Adrenal gland (tissue), 12 donors: ENCODE data around the gene SH2B2. TPM values are rescaled to one million over a fixed set of nuclear protein-coding genes. Genes with fewer than 3 reads are reported as not detected.
"Not testable (repeated sequence)": the region's sequence is repeated elsewhere in the genome, so short reads cannot be mapped to it uniquely, and the experiment has no call there.

Source experiments
- DNase-seq, 7 donors: peaks; one replicate each; pipeline ENCODE4 v3.0.0-alpha.2; 2019 to 2020
- H3K27ac ChIP-seq, 5 donors: fragments of 200-600 bp; sonication (generic) in 4 of 5; 1 replicate in 3 of 5; 2 replicates in 2 of 5; pipeline versions ENCODE4 v1.5.1 to v1.8.0; 2016 to 2020; ENCODE audit warnings: mild to moderate bottlenecking in 1 of 5
- H3K27me3 ChIP-seq: fragments of 200-600 bp; 2 replicates; pipeline ENCODE4 v1.8.0; 2021
- H3K36me3 ChIP-seq, 2 donors: fragments of 200-600 bp; replicated peaks in 1 of 2; 1 replicate in 1 of 2; 2 replicates in 1 of 2; pipeline versions ENCODE4 v1.5.1 to v1.8.0; 2018 to 2022
- H3K4me1 ChIP-seq, 2 donors: fragments of 200-600 bp; replicated peaks in 1 of 2; 1 replicate in 1 of 2; 2 replicates in 1 of 2; pipeline versions ENCODE4 v1.5.1 to v1.8.0; 2018 to 2021
- H3K4me3 ChIP-seq, 4 donors: fragments of 200-600 bp; sonication (generic) in 3 of 4; one replicate each; pipeline ENCODE4 v1.5.1; 2016 to 2018
- H3K9me3 ChIP-seq, 3 donors: fragments of 200-600 bp; sonication (generic) in 1 of 3; replicated peaks in 1 of 3; 1 replicate in 2 of 3; 2 replicates in 1 of 3; pipeline versions ENCODE4 v1.5.1 to v1.8.0; 2016 to 2021
- POLR2A ChIP-seq, 2 donors: fragments of 450-650 bp; IDR thresholded peaks; one replicate each; pipeline ENCODE4 v1.6.1; 2017; ENCODE audit warnings: antibody characterized with exemption in 2 of 2, mild to moderate bottlenecking in 2 of 2, moderate library complexity in 1 of 2
- WGBS, 4 donors: extraction: QIAGEN DNeasy Blood & Tissue Kit in 2 of 4; methylation state at CpG; one replicate each; pipeline versions ENCODE4 v1.1.5 to v1.1.7; 2013 to 2017; 5-methylcytosine and 5-hydroxymethylcytosine counted together
- intact Hi-C, 2 donors: fragments of 100-400 bp; cut with DNase I; formaldehyde crosslinking; loops; one replicate each; pipeline versions ENCODE4 v1.14.1 to v1.15.0; 2022 to 2023
- polyA plus RNA-seq, 3 donors: library from polyadenylated mRNA; stranded (reverse); fragments of 200-250 nt in 2 of 3; fragments of 350-450 nt in 1 of 3; fragmentation: Illumina TruSeq in 1 of 3; extraction: RNeasy Lipid Tissue Mini Kit (QIAGEN cat#74804) in 1 of 3; gene quantifications; one replicate each; pipeline ENCODE4 v1.2.3, GENCODE V29; 2013 to 2014
- total RNA-seq, 9 donors: library from RNA; depleted of rRNA in 4 of 9; stranded (reverse); fragments of >200 nt in 4 of 9; fragments of 120-200 nt in 1 of 9; fragmentation: NEBNext Ultra II Directional in 1 of 9; extraction: Animal tissue kit (Norgen Biotek cat#: 25700) in 1 of 9; gene quantifications; one replicate each; pipeline versions ENCODE4 v1.1.0 to v1.2.4, GENCODE V29; 2013 to 2023
- TF ChIP-seq, protein P1 (sequence below), 6 experiments: fragments of 450-650 bp in 4 of 6; fragments of 200-600 bp in 2 of 6; sonication (generic) in 1 of 6; IDR thresholded peaks; 1 replicate in 5 of 6; 2 replicates in 1 of 6; pipeline versions ENCODE4 v1.5.1 to v1.8.0; 2016 to 2021; ENCODE audit warnings: antibody characterized with exemption in 6 of 6, mild to moderate bottlenecking in 2 of 6, moderate library complexity in 1 of 6
- donor health status: healthy with polysubstance abuse.
- donor health status: Bipolar disorder and iron deficiency.
- donor health status: DM: yes; HTN: yes; CAD: no.
- donor health status: DM: no; HTN: no; CAD: no.
- donor health status: DM: no; HTN: no; CAD: no.
- donor health status: DM: yes; HTN: yes; CAD: no.

SH2B2 gene
- total and polyA plus RNA-seq, 12 donors: 0.55 to 22.8 (median 5.0) TPM

DNA sequence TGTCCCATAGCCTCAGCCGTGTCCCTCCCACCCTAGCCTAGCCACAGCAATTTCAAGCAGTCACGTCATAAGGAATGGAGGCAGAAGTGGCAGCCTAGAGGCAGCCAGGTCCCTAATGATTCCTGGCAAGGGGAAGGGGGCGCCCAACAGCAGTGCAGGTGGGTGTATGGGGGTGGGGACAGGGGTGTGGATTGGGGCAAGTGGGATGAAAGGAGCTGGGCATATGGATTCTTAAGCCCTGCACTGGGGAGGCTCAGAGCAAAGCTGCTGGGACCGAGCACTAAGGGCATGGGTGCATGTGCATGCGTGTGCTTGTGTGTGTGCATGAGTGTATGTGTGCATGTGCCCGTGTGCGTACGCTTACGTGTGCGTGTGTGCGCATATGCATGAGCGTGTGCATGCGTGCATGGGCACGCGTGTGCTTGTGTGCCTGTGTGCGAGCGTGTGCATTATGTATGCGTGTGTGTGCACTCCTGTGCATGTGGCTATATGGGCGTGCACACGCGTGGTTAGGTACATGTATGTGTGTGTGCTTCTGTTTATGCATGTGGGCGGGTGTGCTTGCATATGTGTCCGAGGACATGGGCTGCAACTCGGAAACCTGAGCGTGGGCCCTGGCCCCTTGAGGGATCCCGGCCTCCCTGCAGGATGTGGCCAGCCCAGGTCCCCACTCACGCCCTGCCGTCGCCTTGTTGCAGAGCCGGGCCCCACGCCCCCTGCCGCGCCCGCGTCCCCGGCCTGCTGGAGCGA, 34.1 kb downstream of the SH2B2 start:
- WGBS, 4 donors: 77 to 93% (median 85%) methylated on average over 23 to 37 of the region's 37 CpGs
- Histone ChIP-seq H3K36me3 (no peaks in the 10 kb centered on the region), H3K9me3 (no peaks in the 10 kb centered on the region), H3K27ac (no peak overlapping the region), H3K4me1 (peaks cover 0 to 5% of the 10 kb centered on the region in 2 donors), H3K4me3 (no peak overlapping the region), H3K27me3 (no peaks in the 10 kb centered on the region)
- intact Hi-C loops: no loop called here
- no peak for DNase-seq
- TF ChIP-seq, protein P1, sequence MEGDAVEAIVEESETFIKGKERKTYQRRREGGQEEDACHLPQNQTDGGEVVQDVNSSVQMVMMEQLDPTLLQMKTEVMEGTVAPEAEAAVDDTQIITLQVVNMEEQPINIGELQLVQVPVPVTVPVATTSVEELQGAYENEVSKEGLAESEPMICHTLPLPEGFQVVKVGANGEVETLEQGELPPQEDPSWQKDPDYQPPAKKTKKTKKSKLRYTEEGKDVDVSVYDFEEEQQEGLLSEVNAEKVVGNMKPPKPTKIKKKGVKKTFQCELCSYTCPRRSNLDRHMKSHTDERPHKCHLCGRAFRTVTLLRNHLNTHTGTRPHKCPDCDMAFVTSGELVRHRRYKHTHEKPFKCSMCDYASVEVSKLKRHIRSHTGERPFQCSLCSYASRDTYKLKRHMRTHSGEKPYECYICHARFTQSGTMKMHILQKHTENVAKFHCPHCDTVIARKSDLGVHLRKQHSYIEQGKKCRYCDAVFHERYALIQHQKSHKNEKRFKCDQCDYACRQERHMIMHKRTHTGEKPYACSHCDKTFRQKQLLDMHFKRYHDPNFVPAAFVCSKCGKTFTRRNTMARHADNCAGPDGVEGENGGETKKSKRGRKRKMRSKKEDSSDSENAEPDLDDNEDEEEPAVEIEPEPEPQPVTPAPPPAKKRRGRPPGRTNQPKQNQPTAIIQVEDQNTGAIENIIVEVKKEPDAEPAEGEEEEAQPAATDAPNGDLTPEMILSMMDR (IDR thresholded peaks at IDR 0.05): no peak
- no peak for TF ChIP-seq POLR2A (IDR thresholded peaks at IDR 0.05)

DNA sequence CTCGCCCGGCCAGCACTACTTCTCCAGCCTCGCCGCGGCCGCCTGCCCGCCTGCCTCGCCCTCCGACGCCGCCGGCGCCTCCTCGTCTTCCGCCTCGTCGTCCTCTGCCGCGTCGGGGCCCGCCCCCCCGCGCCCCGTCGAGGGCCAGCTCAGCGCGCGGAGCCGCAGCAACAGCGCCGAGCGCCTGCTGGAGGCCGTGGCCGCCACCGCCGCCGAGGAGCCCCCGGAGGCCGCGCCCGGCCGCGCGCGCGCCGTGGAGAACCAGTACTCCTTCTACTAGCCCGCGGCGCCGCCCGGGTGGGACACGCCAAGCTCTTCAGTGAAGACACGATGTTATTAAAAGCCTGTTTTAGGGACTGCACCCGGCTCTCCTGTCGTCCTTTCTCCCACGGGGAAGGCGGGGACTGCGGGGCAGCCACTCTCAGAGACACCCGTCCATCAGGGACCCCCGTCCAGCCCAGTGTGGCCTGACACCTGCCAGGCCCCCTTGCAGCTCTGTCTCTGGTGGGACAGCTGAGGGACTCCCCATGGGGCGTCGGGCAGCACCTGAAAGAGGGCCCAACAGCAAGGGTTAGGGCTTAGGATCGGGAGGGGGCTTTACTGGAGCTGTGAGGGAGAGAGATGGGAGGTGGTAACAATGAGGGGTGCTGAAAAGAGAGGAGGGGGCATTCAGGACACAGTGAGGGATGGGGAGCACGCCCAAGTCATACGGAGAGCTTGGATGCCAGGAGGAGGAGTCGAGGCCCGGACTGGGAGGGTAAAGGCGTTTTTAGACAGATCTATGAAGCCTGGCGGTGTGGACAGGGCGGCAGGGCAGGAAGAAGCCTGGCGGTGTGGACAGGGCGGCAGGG, 34.9 kb downstream of the SH2B2 start:
- TF ChIP-seq POLR2A (IDR thresholded peaks at IDR 0.05): no peak
- TF ChIP-seq, protein P1 (IDR thresholded peaks at IDR 0.05): peak in 1 of 6 experiments; percentile 5
- Histone ChIP-seq H3K27me3 (no peaks in the 10 kb centered on the region), H3K36me3 (no peaks in the 10 kb centered on the region), H3K4me1 (peaks cover 0 to 5% of the 10 kb centered on the region in 2 donors), H3K4me3 (no peak overlapping the region), H3K27ac (peak overlapping the region in 1 of 5 donors; percentile 61), H3K9me3 (no peaks in the 10 kb centered on the region)
- WGBS, 4 donors: 31 to 42% (median 36%) methylated on average over 42 to 73 of the region's 73 CpGs
- DNase-seq: peak in 1 of 7 donors; percentile 32
- intact Hi-C loops: no loop called here

DNA sequence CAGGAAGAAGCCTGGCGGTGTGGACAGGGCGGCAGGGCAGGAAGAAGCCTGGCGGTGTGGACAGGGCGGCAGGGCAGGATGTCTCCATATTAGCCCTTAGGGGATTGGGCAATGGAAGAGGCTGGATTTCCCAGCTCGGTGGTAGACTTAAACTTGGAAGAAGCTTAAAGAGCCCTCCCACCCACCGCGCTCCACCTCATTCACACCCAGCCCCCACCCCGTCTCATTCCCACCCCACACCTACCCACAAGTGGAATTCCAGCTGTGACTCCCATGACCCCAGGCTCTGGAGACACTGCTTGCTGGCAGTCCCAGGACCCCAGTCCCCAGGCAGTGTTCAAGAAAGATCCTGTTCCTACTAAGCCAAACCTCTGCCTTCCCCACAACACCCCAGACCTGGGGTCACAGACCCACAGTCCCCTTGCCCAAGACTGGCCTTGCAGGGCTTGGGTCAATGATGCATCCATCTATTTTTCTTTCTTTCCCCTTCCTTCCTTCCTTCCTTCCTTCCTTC, 35.6 kb downstream of the SH2B2 start:
- intact Hi-C loops: no loop called here
- Histone ChIP-seq H3K4me3 (no peak overlapping the region), H3K9me3 (no peaks in the 10 kb centered on the region), H3K27ac (peak overlapping the region in 1 of 5 donors; percentile 34), H3K36me3 (no peaks in the 10 kb centered on the region), H3K27me3 (no peaks in the 10 kb centered on the region), H3K4me1 (peaks cover 0 to 5% of the 10 kb centered on the region in 2 donors)
- 64 to 82% (median 77%) methylated on average over 6 to 8 of the region's 8 CpGs for WGBS, 4 donors
- no peak for DNase-seq
- TF ChIP-seq, protein P1 (IDR thresholded peaks at IDR 0.05): no peak
- TF ChIP-seq POLR2A (IDR thresholded peaks at IDR 0.05): no peak

DNA sequence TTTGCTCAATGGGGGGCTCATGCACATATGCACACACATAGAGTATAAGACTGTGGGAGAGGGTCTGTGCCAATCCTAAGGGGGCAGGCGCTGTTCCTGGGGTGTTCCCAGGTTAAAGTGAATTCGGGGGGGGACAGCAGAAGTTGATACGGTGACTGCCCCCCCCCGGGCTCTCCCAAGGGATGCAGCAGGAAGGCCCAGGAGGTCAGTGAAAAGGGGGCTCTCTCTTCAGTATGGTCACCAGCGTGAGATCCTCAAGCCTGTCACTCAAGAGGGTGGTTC, 37.2 kb downstream of the SH2B2 start:
- Histone ChIP-seq H3K9me3 (no peaks in the 10 kb centered on the region), H3K27ac (no peak overlapping the region), H3K36me3 (no peaks in the 10 kb centered on the region), H3K4me1 (peaks cover 0 to 5% of the 10 kb centered on the region in 2 donors), H3K27me3 (no peaks in the 10 kb centered on the region), H3K4me3 (no peak overlapping the region)
- no peak for DNase-seq
- 75 to 90% (median 80%) methylated on average over 3 to 5 of the region's 5 CpGs for WGBS, 4 donors
- no peak for TF ChIP-seq POLR2A (IDR thresholded peaks at IDR 0.05)
- TF ChIP-seq, protein P1 (IDR thresholded peaks at IDR 0.05): no peak
- intact Hi-C loops: no loop called here

DNA sequence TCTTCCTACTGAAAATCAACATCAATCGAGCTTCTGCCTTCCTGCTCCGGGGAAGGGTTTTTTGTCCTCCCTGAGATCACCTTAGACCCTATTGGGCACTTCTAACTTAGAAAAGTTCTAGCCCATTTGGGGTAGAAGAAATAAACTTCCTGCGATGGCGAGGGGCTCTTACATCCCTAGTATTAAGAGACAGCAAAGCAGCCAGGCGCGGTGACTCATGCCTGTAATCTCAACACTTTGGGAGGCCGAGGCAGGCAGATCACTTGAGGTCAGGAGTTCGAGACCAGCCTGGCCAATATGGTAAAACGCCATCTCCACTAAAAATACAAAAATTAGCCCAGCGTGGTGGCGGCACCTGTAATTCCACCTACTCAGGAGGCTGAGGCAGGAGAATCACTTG, 38.4 kb downstream of the SH2B2 start:
- H3K4me3 ChIP-seq, intact Hi-C loops, DNase-seq, H3K36me3 ChIP-seq, H3K4me1 ChIP-seq, H3K27ac ChIP-seq, H3K9me3 ChIP-seq, H3K27me3 ChIP-seq: not testable (repeated sequence)
- 85 to 92% (median 89%) methylated on average over 11 of the region's 11 CpGs for WGBS, 4 donors
